Erythroblast (primary cell): ENCODE measurements around the gene CELF5.

ENCODE experiments used
- GATA1 ChIP-seq: IDR thresholded peaks from 2 replicates; pipeline ENCODE4 v1.6.1; 2011; ENCODE audit warnings: low read depth, mild to moderate bottlenecking, control low read depth, low read length, moderate library complexity
- POLR2A ChIP-seq: IDR thresholded peaks from 2 replicates; pipeline ENCODE4 v1.6.1; 2011; ENCODE audit warnings: mild to moderate bottlenecking, low read length

DNA sequence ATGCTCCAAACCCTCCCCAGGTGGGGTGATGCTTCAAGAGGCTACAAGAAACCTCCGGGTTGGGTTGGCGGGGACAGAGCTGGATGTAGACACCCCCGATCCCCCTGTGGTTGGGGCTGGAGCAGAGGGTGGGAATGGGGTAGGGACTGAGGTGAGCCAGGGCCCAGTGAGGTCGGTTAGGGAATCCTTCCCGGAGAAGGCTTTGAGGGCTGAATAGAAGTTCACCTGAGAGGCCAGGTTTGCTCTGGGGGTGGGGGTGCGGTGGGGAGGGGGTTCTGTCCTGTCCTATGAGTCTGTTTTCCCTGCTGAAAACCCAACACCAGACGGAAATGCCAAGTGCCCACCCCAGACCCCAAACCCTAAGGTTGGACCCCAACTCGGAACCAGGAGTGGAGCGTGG, 69.1 kb downstream of the CELF5 start:
- TF ChIP-seq POLR2A (no peak), GATA1 (no peak)
